IMR-90 (cell line): ENCODE measurements around the gene DDC. TPM values are rescaled to one million over a fixed set of nuclear protein-coding genes. Genes with fewer than 3 reads are reported as not detected.

Experiments used
- ATAC-seq: fragments of 200-7000 bp; cut with Tn5 transposase; 2 replicates; pipeline ENCODE4 v1.9.1; 2020; ENCODE audit warnings: low read depth, mild to moderate bottlenecking, moderate library complexity
- BruUV-seq: library from RNA; stranded (reverse); fragments of 400-500 nt; replicated peaks from 2 replicates; lab custom pipeline; 2021; lab: Mats Ljungman, UMichigan
- CTCF ChIA-PET: fragments of 300-600 bp; formaldehyde crosslinking; extraction: SDS; loops from one replicate; lab custom pipeline; 2021; ENCODE audit warnings: antibody characterized with exemption; lab: Yijun Ruan, JAX
- POLR2A ChIA-PET: fragments of 300-600 bp; sonication (Branson Sonifier 250); formaldehyde crosslinking; loops from one replicate; lab custom pipeline; 2022; ENCODE audit warnings: antibody characterized with exemption; ENCODE audit not compliant: unreplicated experiment; lab: Charles Lee
- DNase-seq: peaks from one replicate; pipeline ENCODE4 v3.0.0; 2013
- H2AFZ ChIP-seq: replicated peaks from 2 replicates; pipeline ENCODE3; 2013; ENCODE audit warnings: low read length, mild to moderate bottlenecking; ENCODE audit not compliant: poor library complexity
- H2AK5ac ChIP-seq: 2 replicates; pipeline ENCODE4 v1.6.1; 2013; ENCODE audit warnings: low read depth, low read length, inconsistent platforms
- H2AK9ac ChIP-seq: replicated peaks from 2 replicates; pipeline ENCODE3; 2013; ENCODE audit warnings: mild to moderate bottlenecking, low read depth, low read length, moderate library complexity; ENCODE audit not compliant: poor library complexity
- H2BK120ac ChIP-seq: 2 replicates; pipeline ENCODE4 v1.6.1; 2013; ENCODE audit warnings: low read depth, low read length, inconsistent platforms
- H2BK15ac ChIP-seq: 3 replicates; pipeline ENCODE4 v1.6.1; 2013; ENCODE audit warnings: low read depth, low read length, inconsistent platforms
- H2BK20ac ChIP-seq: 2 replicates; pipeline ENCODE4 v1.6.1; 2013; ENCODE audit warnings: low read depth, mild to moderate bottlenecking, inconsistent platforms, low read length, moderate library complexity
- H2BK5ac ChIP-seq: 2 replicates; pipeline ENCODE4 v1.6.1; 2013; ENCODE audit warnings: mild to moderate bottlenecking, low read depth, low read length, inconsistent platforms; ENCODE audit not compliant: poor library complexity, severe bottlenecking
- H3K14ac ChIP-seq: replicated peaks from 2 replicates; pipeline ENCODE4 v1.6.1; 2013; ENCODE audit warnings: low read depth, low read length, inconsistent platforms
- H3K18ac ChIP-seq: 2 replicates; pipeline ENCODE4 v1.6.1; 2013; ENCODE audit warnings: low read depth, low read length, control low read depth
- H3K23ac ChIP-seq: 2 replicates; pipeline ENCODE4 v1.6.1; 2013; ENCODE audit warnings: low read depth, low read length, inconsistent platforms
- H3K27ac ChIP-seq: 2 replicates; pipeline ENCODE4 v1.5.1; 2013; ENCODE audit warnings: mild to moderate bottlenecking, control low read depth, low read length; ENCODE audit not compliant: insufficient read depth
- H3K27me3 ChIP-seq: 2 replicates; pipeline ENCODE4 v1.6.1; 2013; ENCODE audit warnings: low read length; ENCODE audit not compliant: control insufficient read depth, insufficient read depth
- H3K36me3 ChIP-seq: 2 replicates; pipeline ENCODE4 v1.6.1; 2013; ENCODE audit warnings: low read length, mixed read lengths; ENCODE audit not compliant: control insufficient read depth, insufficient read depth
- H3K4ac ChIP-seq: 2 replicates; pipeline ENCODE4 v1.6.1; 2013; ENCODE audit warnings: low read depth, low read length, inconsistent platforms
- H3K4me1 ChIP-seq: 2 replicates; pipeline ENCODE4 v1.6.1; 2013; ENCODE audit warnings: low read length, mixed read lengths; ENCODE audit not compliant: control insufficient read depth, insufficient read depth
- H3K4me2 ChIP-seq: 2 replicates; pipeline ENCODE4 v1.6.1; 2013; ENCODE audit warnings: low read depth, mild to moderate bottlenecking, control low read depth, low read length, moderate library complexity
- H3K4me3 ChIP-seq: 2 replicates; pipeline ENCODE4 v1.5.1; 2013; ENCODE audit warnings: low read depth, mild to moderate bottlenecking, control low read depth, low read length, moderate library complexity; ENCODE audit not compliant: insufficient read depth
- H3K56ac ChIP-seq: 2 replicates; pipeline ENCODE4 v1.6.1; 2013; ENCODE audit warnings: low read length, inconsistent platforms; ENCODE audit not compliant: insufficient read depth; ENCODE audit errors: extremely low read depth
- H3K79me1 ChIP-seq, 2 experiments: 2 replicates each; pipeline ENCODE4 v1.6.1; 2013; ENCODE audit warnings: low read length in 2 of 2, inconsistent platforms in 1 of 2, low read depth in 1 of 2
- H3K9ac ChIP-seq: 2 replicates; pipeline ENCODE4 v1.6.1; 2013; ENCODE audit warnings: low read depth, low read length, control low read depth
- H3K9me1 ChIP-seq: 2 replicates; pipeline ENCODE4 v1.6.1; 2013; ENCODE audit warnings: low read length, inconsistent platforms; ENCODE audit not compliant: insufficient read depth
- H3K9me3 ChIP-seq: 2 replicates; pipeline ENCODE4 v1.6.1; 2013; ENCODE audit warnings: low read length; ENCODE audit not compliant: control insufficient read depth, insufficient read depth
- H4K20me1 ChIP-seq: 2 replicates; pipeline ENCODE4 v1.6.1; 2013; ENCODE audit warnings: low read length, inconsistent platforms; ENCODE audit not compliant: insufficient read depth
- H4K5ac ChIP-seq: 2 replicates; pipeline ENCODE4 v1.6.1; 2013; ENCODE audit warnings: mild to moderate bottlenecking, low read depth, low read length, control low read depth
- H4K8ac ChIP-seq, 2 experiments: 2 replicates each; pipeline ENCODE4 v1.6.1; 2013; ENCODE audit warnings: low read depth in 2 of 2, low read length in 2 of 2, control low read depth in 1 of 2, inconsistent platforms in 1 of 2
- H4K91ac ChIP-seq: 2 replicates; pipeline ENCODE4 v1.6.1; 2013; ENCODE audit warnings: low read depth, low read length, inconsistent platforms; ENCODE audit not compliant: insufficient read depth
- BHLHE40 ChIP-seq: fragments of 150-350 bp; IDR thresholded peaks from 2 replicates; pipeline ENCODE4 v1.6.1; 2016; ENCODE audit warnings: mild to moderate bottlenecking, low read depth, low read length
- CEBPB ChIP-seq: IDR thresholded peaks from 2 replicates; pipeline ENCODE4 v1.6.1; 2012; ENCODE audit warnings: low read depth, low read length, improper control_type of control experiment
- CHD1 ChIP-seq: IDR thresholded peaks from 2 replicates; pipeline ENCODE4 v1.6.1; 2012; ENCODE audit warnings: low read depth, low read length, improper control_type of control experiment
- FOS ChIP-seq: fragments of 150-350 bp; IDR thresholded peaks from 2 replicates; pipeline ENCODE4 v1.6.1; 2016; ENCODE audit warnings: low read depth, low read length
- MAFK ChIP-seq: IDR thresholded peaks from 2 replicates; pipeline ENCODE4 v1.6.1; 2012; ENCODE audit warnings: low read depth, low read length, improper control_type of control experiment
- MAZ ChIP-seq: IDR thresholded peaks from 2 replicates; pipeline ENCODE4 v1.6.1; 2012; ENCODE audit warnings: low read depth, mild to moderate bottlenecking, low read length, improper control_type of control experiment, moderate library complexity, borderline replicate concordance
- NFE2L2 ChIP-seq: fragments of 150-350 bp; IDR thresholded peaks from 2 replicates; pipeline ENCODE4 v1.6.1; 2016; ENCODE audit warnings: low read depth, mild to moderate bottlenecking, low read length
- POLR2A ChIP-seq: IDR thresholded peaks from 2 replicates; pipeline ENCODE4 v1.6.1; 2012; ENCODE audit warnings: mild to moderate bottlenecking, low read depth, low read length
- RAD21 ChIP-seq: IDR thresholded peaks from 2 replicates; pipeline ENCODE4 v1.6.1; 2012; ENCODE audit warnings: low read length, improper control_type of control experiment
- RCOR1 ChIP-seq: IDR thresholded peaks from 2 replicates; pipeline ENCODE4 v1.6.1; 2012; ENCODE audit warnings: mild to moderate bottlenecking, low read length, improper control_type of control experiment; ENCODE audit not compliant: insufficient replicate concordance
- RFX5 ChIP-seq: IDR thresholded peaks from 2 replicates; pipeline ENCODE4 v1.8.0; 2012; ENCODE audit warnings: low read depth, mild to moderate bottlenecking, low read length, moderate library complexity
- SMC3 ChIP-seq: fragments of 150-350 bp; IDR thresholded peaks from 2 replicates; pipeline ENCODE4 v1.6.1; 2016; ENCODE audit warnings: low read depth, mild to moderate bottlenecking, antibody characterized with exemption, low read length, moderate library complexity
- WGBS, 2 experiments: methylation state at CpG; one replicate each; pipeline versions ENCODE4 v1.1.5 to v1.1.7; 2013; ENCODE audit warnings: missing lambda C conversion rate in 2 of 2; ENCODE audit not compliant: insufficient read length in 1 of 2; ENCODE audit errors: extremely low coverage in 2 of 2; 5-methylcytosine and 5-hydroxymethylcytosine counted together
- dilution Hi-C: fragments of 300-500 bp; cut with HindIII; formaldehyde crosslinking; loops from one replicate; pipeline ENCODE4 v1.14.3; 2018; ENCODE audit warnings: low sequenced_read_pairs; ENCODE audit not compliant: unreplicated experiment
- in situ Hi-C: fragments of 300-500 bp; cut with MboI; formaldehyde crosslinking; loops from 3 replicates; pipeline ENCODE4 v1.14.3; 2019; ENCODE audit warnings: low sequenced_read_pairs, inconsistent platforms, mixed read lengths
- intact Hi-C: fragments of 100-400 bp; cut with micrococcal nuclease; formaldehyde crosslinking; loops from 2 replicates; pipeline ENCODE4 v1.10.0; 2022
- polyA plus RNA-seq, 3 experiments: library from polyadenylated mRNA; depleted of rRNA; stranded (reverse); fragments of >200 nt; gene quantifications; 2 replicates each; pipeline ENCODE4 v1.2.3, GENCODE V29; 2012; ENCODE audit warnings: low replicate concordance in 1 of 3
- total RNA-seq: library from RNA; depleted of rRNA; stranded (reverse); fragments of >200 nt; gene quantifications from 2 replicates; pipeline ENCODE4 v1.2.3, GENCODE V29; 2012
- TF ChIP-seq, protein P1 (sequence below): conservative IDR thresholded peaks from 2 replicates; pipeline ENCODE4 v1.5.1; 2012; ENCODE audit warnings: mild to moderate bottlenecking, low read depth, low read length, improper control_type of control experiment
- TF ChIP-seq, protein P2 (sequence below): fragments of 150-350 bp; IDR thresholded peaks from 2 replicates; pipeline ENCODE4 v1.6.1; 2017; ENCODE audit warnings: mild to moderate bottlenecking, antibody characterized with exemption, low read length, low read depth
- TF ChIP-seq, protein P3 (sequence below): fragments of 150-350 bp; IDR thresholded peaks from 2 replicates; pipeline ENCODE4 v1.6.1; 2016; ENCODE audit warnings: low read depth, mild to moderate bottlenecking, low read length, moderate library complexity, borderline replicate concordance

Gene DDC
- total and polyA plus RNA-seq, 2 of the 4 experiments (the other 2 are of a cell fraction), result not detected

DNA sequence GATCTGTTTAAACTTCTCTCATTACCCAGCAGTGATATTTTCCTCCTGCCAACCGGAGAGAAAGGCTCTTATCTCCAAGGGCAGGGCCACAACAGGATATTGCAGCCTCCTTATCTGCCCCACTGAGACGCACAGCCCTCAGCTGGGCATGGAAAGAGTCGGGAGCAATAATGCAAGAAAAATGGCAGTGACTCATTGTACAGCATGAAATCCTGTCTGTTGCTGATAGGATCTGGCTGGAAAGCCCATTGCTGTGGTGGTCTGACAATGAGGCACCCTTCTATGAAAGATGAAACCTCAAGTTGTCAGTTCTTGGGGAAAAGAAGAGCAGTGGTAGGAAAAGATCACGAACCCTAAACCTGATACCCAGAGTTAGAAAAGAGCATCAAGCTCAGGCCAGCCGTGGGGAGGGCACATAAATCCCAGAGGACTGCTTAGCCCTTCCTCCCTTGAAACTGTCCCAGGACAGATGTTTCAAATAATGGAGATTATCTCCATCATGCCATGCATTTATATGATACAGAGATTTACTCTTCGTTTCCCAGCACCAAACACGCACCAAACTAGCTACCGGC is 68.0 kb downstream of the DDC start:
- no peak overlapping the region for H2AK9ac ChIP-seq
- POLR2A ChIA-PET, result no interaction called here
- H2BK15ac ChIP-seq, result no peak overlapping the region
- no peak overlapping the region for H3K4me3 ChIP-seq
- no peak overlapping the region for H2AFZ ChIP-seq
- H4K8ac ChIP-seq, result no peak overlapping the region
- no peaks in the 10 kb centered on the region for H3K36me3 ChIP-seq
- H3K4ac ChIP-seq, result no peak overlapping the region
- no peak overlapping the region for H2AK5ac ChIP-seq
- H2BK5ac ChIP-seq, result no peak overlapping the region
- H4K5ac ChIP-seq, result no peak overlapping the region
- no peaks in the 10 kb centered on the region; the same call in 1 of the 2 replicates for H3K4me1 ChIP-seq
- DNase-seq (peak; percentile 12), ATAC-seq (peak; percentile 51)
- H4K91ac ChIP-seq, result no peak overlapping the region
- H3K56ac ChIP-seq, result no peak overlapping the region
- no TSS peak for BruUV-seq
- H2BK120ac ChIP-seq, result no peak overlapping the region
- H2BK20ac ChIP-seq, result no peak overlapping the region
- no peak overlapping the region for H3K18ac ChIP-seq
- WGBS, 2 experiments, result no CpG with 5 or more reads among the region's 8 CpGs
- in situ Hi-C loops, result no loop called here
- peaks cover 14% of the 10 kb centered on the region for H3K27me3 ChIP-seq
- H3K9ac ChIP-seq, result no peak overlapping the region
- intact Hi-C loops, result no loop called here
- H3K23ac ChIP-seq, result no peak overlapping the region
- H3K4me2 ChIP-seq, result no peak overlapping the region
- no peak overlapping the region for H3K14ac ChIP-seq
- H3K9me3 ChIP-seq, result no peaks in the 10 kb centered on the region
- H3K27ac ChIP-seq, result no peak overlapping the region
- H3K9me1 ChIP-seq, result no peaks in the 10 kb centered on the region
- TF ChIP-seq, protein P1, sequence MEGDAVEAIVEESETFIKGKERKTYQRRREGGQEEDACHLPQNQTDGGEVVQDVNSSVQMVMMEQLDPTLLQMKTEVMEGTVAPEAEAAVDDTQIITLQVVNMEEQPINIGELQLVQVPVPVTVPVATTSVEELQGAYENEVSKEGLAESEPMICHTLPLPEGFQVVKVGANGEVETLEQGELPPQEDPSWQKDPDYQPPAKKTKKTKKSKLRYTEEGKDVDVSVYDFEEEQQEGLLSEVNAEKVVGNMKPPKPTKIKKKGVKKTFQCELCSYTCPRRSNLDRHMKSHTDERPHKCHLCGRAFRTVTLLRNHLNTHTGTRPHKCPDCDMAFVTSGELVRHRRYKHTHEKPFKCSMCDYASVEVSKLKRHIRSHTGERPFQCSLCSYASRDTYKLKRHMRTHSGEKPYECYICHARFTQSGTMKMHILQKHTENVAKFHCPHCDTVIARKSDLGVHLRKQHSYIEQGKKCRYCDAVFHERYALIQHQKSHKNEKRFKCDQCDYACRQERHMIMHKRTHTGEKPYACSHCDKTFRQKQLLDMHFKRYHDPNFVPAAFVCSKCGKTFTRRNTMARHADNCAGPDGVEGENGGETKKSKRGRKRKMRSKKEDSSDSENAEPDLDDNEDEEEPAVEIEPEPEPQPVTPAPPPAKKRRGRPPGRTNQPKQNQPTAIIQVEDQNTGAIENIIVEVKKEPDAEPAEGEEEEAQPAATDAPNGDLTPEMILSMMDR, result no peak
- TF ChIP-seq RAD21, result no peak
- TF ChIP-seq RFX5, result no peak
- no peak for TF ChIP-seq MAFK
- TF ChIP-seq CEBPB, result no peak
- TF ChIP-seq SMC3, result no peak
- TF ChIP-seq NFE2L2, result no peak
- TF ChIP-seq, protein P2, sequence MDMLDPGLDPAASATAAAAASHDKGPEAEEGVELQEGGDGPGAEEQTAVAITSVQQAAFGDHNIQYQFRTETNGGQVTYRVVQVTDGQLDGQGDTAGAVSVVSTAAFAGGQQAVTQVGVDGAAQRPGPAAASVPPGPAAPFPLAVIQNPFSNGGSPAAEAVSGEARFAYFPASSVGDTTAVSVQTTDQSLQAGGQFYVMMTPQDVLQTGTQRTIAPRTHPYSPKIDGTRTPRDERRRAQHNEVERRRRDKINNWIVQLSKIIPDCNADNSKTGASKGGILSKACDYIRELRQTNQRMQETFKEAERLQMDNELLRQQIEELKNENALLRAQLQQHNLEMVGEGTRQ, result no peak
- TF ChIP-seq POLR2A, result no peak
- TF ChIP-seq BHLHE40, result no peak
- no peak for TF ChIP-seq RCOR1
- TF ChIP-seq CHD1, result no peak
- TF ChIP-seq, protein P3, sequence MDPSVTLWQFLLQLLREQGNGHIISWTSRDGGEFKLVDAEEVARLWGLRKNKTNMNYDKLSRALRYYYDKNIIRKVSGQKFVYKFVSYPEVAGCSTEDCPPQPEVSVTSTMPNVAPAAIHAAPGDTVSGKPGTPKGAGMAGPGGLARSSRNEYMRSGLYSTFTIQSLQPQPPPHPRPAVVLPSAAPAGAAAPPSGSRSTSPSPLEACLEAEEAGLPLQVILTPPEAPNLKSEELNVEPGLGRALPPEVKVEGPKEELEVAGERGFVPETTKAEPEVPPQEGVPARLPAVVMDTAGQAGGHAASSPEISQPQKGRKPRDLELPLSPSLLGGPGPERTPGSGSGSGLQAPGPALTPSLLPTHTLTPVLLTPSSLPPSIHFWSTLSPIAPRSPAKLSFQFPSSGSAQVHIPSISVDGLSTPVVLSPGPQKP, result no peak
- TF ChIP-seq FOS, result no peak
- no peak for TF ChIP-seq MAZ
- no peaks in the 10 kb centered on the region for H4K20me1 ChIP-seq
- CTCF ChIA-PET, result interaction anchor here (0.6 kb wide), 1 partner anchor 19 kb away, joined by 3 read pairs; no protein-coding TSS in a partner anchor
- H3K79me1 ChIP-seq, result no peaks in the 10 kb centered on the region
- dilution Hi-C loops, result no loop called here
